Measurements from ENCODE around the gene TECPR1.

- no peak for TF ChIP-seq CTCF (IDR thresholded peaks at IDR 0.05; ENCODE audit: low read depth, low read length, poor library complexity, severe bottlenecking)
- TF ChIP-seq EZH2phosphoT487 (IDR thresholded peaks at IDR 0.05; ENCODE audit: borderline replicate concordance, low read length) = no peak
Observed at GRCh38 chr7:98242342-98242741, 9.7 kb downstream of the TECPR1 start.
